Left lung (tissue), 10 donors: Measurements from ENCODE around the gene PLA2G4A. TPM values are rescaled to one million over a fixed set of nuclear protein-coding genes. Genes with fewer than 3 reads are reported as not detected.

Source experiments
- ATAC-seq: fragments of 200-7000 bp; cut with Tn5 transposase; one replicate; pipeline ENCODE4 v1.9.1; 2020; ENCODE audit warnings: moderate library complexity
- DNase-seq, 4 donors: peaks; one replicate each; pipeline ENCODE4 v3.0.0-alpha.2; 2013 to 2020
- H3K27ac ChIP-seq, 2 donors: fragments of 200-600 bp; sonication (generic) in 1 of 2; one replicate each; pipeline versions ENCODE4 v1.5.0 to v1.8.0; 2020 to 2021
- H3K27me3 ChIP-seq, 2 donors: fragments of 200-600 bp; sonication (generic) in 1 of 2; one replicate each; pipeline versions ENCODE4 v1.5.0 to v1.8.0; 2020 to 2021
- H3K36me3 ChIP-seq, 2 donors: fragments of 200-600 bp; sonication (generic) in 1 of 2; one replicate each; pipeline versions ENCODE4 v1.5.0 to v1.8.0; 2020 to 2021
- H3K4me1 ChIP-seq, 2 donors: fragments of 200-600 bp; one replicate each; pipeline ENCODE4 v1.8.0; 2021
- H3K4me3 ChIP-seq, 2 donors: fragments of 200-600 bp; sonication (generic) in 1 of 2; one replicate each; pipeline versions ENCODE4 v1.5.0 to v1.8.0; 2020 to 2021; ENCODE audit warnings: mild to moderate bottlenecking in 1 of 2
- H3K9me3 ChIP-seq, 2 donors: fragments of 200-600 bp; sonication (generic) in 1 of 2; one replicate each; pipeline versions ENCODE4 v1.5.0 to v1.8.0; 2020 to 2021
- intact Hi-C, 2 donors: fragments of 100-400 bp; cut with DNase I; formaldehyde crosslinking; loops; one replicate each; pipeline versions ENCODE4 v1.11.2 to v1.14.2; 2022
- polyA plus RNA-seq, 6 donors: library from polyadenylated mRNA; unstranded; fragments of 120-200 nt; gene quantifications; one replicate each; pipeline ENCODE4 v1.2.1, GENCODE V29; 2013; ENCODE audit not compliant: insufficient read length in 6 of 6
- total RNA-seq, 2 donors: library from RNA; stranded (reverse); fragmentation: NEBNext Ultra II Directional; extraction: Animal tissue kit (Norgen Biotek cat#: 25700); gene quantifications; one replicate each; pipeline ENCODE4 v1.2.1, GENCODE V29; 2021
- TF ChIP-seq, protein P1 (sequence below), 2 donors: fragments of 200-600 bp; sonication (generic) in 1 of 2; IDR thresholded peaks; one replicate each; pipeline versions ENCODE4 v1.5.0 to v1.8.0; 2021; ENCODE audit warnings: antibody characterized with exemption in 2 of 2
- donor health status: DM: no; HTN: yes; CAD: no.
- donor health status: DM: no; HTN: no; CAD: no.

Gene PLA2G4A
- total and polyA plus RNA-seq, 8 donors = 8.2 to 13.9 (median 10.4) TPM

DNA sequence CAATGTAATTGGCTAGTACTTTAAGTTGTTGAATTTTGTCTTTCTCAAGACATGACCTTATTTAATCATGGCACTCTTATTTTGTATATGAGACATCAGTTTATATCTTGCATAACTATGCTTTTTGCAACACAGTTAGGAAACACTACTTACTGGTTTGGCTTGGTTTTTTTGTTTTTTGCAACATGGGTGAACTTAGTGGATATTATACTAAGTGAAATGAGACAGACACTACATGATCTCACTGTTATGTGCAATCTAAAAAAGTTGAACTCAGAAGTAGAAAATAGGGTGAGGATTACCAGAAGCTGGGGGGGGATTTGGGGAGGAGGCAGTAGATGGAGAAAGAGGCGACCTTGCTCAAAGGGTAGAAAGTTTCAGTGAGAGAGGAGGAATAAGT is 132.1 kb downstream of the PLA2G4A start:
- no peak for ATAC-seq
- Histone ChIP-seq H3K36me3 (peaks cover 0 to 13% of the 10 kb centered on the region in 2 donors), H3K27me3 (no peaks in the 10 kb centered on the region), H3K27ac (no peak overlapping the region), H3K9me3 (no peaks in the 10 kb centered on the region), H3K4me1 (no peaks in the 10 kb centered on the region), H3K4me3 (no peak overlapping the region)
- no peak for DNase-seq
- TF ChIP-seq, protein P1, sequence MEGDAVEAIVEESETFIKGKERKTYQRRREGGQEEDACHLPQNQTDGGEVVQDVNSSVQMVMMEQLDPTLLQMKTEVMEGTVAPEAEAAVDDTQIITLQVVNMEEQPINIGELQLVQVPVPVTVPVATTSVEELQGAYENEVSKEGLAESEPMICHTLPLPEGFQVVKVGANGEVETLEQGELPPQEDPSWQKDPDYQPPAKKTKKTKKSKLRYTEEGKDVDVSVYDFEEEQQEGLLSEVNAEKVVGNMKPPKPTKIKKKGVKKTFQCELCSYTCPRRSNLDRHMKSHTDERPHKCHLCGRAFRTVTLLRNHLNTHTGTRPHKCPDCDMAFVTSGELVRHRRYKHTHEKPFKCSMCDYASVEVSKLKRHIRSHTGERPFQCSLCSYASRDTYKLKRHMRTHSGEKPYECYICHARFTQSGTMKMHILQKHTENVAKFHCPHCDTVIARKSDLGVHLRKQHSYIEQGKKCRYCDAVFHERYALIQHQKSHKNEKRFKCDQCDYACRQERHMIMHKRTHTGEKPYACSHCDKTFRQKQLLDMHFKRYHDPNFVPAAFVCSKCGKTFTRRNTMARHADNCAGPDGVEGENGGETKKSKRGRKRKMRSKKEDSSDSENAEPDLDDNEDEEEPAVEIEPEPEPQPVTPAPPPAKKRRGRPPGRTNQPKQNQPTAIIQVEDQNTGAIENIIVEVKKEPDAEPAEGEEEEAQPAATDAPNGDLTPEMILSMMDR (IDR thresholded peaks at IDR 0.05) = no peak
- intact Hi-C loops = no loop called here

DNA sequence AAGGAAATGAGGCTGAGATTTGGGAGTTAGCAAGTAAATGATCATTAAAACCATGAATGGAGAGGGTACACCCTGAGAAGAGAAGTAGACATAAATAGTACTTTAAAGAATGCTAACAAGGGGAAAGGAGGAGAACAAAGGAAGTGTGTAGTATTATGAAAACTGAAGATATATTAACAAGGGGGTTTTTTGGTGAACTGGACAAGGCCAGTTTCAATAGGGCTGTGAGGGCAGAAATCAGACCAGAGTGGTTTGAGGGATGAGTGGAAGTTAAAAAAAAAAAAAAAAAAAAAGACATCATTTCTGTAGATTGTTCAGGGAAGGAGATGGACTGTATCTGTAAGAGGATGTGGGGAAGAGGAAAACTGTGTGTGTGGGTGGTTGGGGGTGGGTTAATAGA is 137.1 kb downstream of the PLA2G4A start:
- Histone ChIP-seq H3K9me3 (no peaks in the 10 kb centered on the region), H3K4me1 (no peaks in the 10 kb centered on the region), H3K4me3 (no peak overlapping the region), H3K27ac (no peak overlapping the region), H3K27me3 (no peaks in the 10 kb centered on the region), H3K36me3 (peaks cover 0 to 8% of the 10 kb centered on the region in 2 donors)
- DNase-seq (no peak), ATAC-seq (no peak)
- intact Hi-C loops = no loop called here
- TF ChIP-seq, protein P1 (IDR thresholded peaks at IDR 0.05) = no peak

- H3K27ac ChIP-seq = no peak overlapping the region
- DNase-seq = no peak
- ATAC-seq = no peak
- H3K4me1 ChIP-seq = no peaks in the 10 kb centered on the region
- H3K9me3 ChIP-seq = no peaks in the 10 kb centered on the region
- TF ChIP-seq, protein P1 (IDR thresholded peaks at IDR 0.05) = no peak
- intact Hi-C loops = no loop called here
- no peaks in the 10 kb centered on the region for H3K27me3 ChIP-seq
- peaks cover 0 to 8% of the 10 kb centered on the region in 2 donors for H3K36me3 ChIP-seq
- no peak overlapping the region for H3K4me3 ChIP-seq
Measured at GRCh38 chr1:186966456-186966855, 137.7 kb downstream of the PLA2G4A start.

- H3K9me3 ChIP-seq = no peaks in the 10 kb centered on the region
- intact Hi-C loops = no loop called here
- ATAC-seq = no peak
- no peaks in the 10 kb centered on the region for H3K27me3 ChIP-seq
- H3K4me3 ChIP-seq = no peak overlapping the region
- TF ChIP-seq, protein P1 (IDR thresholded peaks at IDR 0.05) = no peak
- DNase-seq = no peak
- no peaks in the 10 kb centered on the region for H3K4me1 ChIP-seq
- peaks cover 0 to 8% of the 10 kb centered on the region in 2 donors for H3K36me3 ChIP-seq
- no peak overlapping the region for H3K27ac ChIP-seq
Measured at GRCh38 chr1:186967656-186968394, 139.1 kb downstream of the PLA2G4A start.

DNA sequence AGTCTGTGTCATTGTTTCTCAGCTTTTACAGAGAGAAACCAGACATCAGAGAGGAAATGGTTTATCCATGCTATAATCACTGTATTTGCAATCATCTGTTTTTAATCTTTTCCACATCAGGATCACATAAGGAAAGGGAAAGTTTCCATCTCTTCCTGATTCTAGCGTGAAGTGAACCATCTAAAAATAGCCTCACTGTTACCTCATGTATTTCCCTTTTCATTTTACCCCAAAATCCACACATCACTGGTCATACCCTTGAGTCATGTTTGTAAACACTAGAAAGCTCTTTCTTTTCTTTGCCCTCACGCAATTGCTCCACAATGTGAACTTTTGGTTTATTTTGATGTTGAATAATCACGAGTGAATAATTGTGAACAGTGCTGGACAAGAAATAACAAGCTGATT is 146.0 kb downstream of the PLA2G4A start:
- peak overlapping the region in 1 of 2 donors; percentile 19 for H3K27ac ChIP-seq
- peaks cover 7 to 12% of the 10 kb centered on the region in 2 donors for H3K4me1 ChIP-seq
- no peaks in the 10 kb centered on the region for H3K9me3 ChIP-seq
- H3K36me3 ChIP-seq = no peaks in the 10 kb centered on the region
- peak in 1 of 4 donors; percentile 39 for DNase-seq
- no peak overlapping the region for H3K4me3 ChIP-seq
- intact Hi-C loops = no loop called here
- no peaks in the 10 kb centered on the region for H3K27me3 ChIP-seq
- TF ChIP-seq, protein P1 (IDR thresholded peaks at IDR 0.05) = no peak
- peak; percentile 89 for ATAC-seq
